Heart left ventricle (tissue), 13 donors: ENCODE measurements around the gene HOXB3.

Experiments
- CTCF ChIP-seq, 12 donors: fragments of 200-600 bp; sonication (generic) in 4 of 12; IDR thresholded peaks; one replicate each; pipeline versions ENCODE4 v1.5.0 to v1.8.0; 2018 to 2022; ENCODE audit warnings: antibody characterized with exemption in 12 of 12, mild to moderate bottlenecking in 5 of 12
- POLR2A ChIP-seq, 2 donors: fragments of 450-650 bp; IDR thresholded peaks; one replicate each; pipeline ENCODE4 v1.6.1; 2017; ENCODE audit warnings: antibody characterized with exemption in 2 of 2, mild to moderate bottlenecking in 2 of 2, moderate library complexity in 2 of 2
- donor health status: ischemic (EF 13 %, LVEDD 7.1; RV severe dilation, severe dysfunction).
- donor health status: DM: no; HTN: yes; CAD: no.
- donor health status: DM: no; HTN: no; CAD: no.
- donor health status: ischemic (EF 25% LVEDD 6.9; RV normal size, moderate dysfunction).
- donor health status: ischemic (EF 25% LVEDD 5.7; RV mildly dilated, moderate dysfunction).
- donor health status: ischemic (EF 35%, LVEDD 5.7; RV mildly dilated, moderate dysfunction).
- donor health status: nonischemic (EF 11% LVEDD 7.7; RV severe dilation, severe dysfunction).
- donor health status: DM: yes; HTN: yes; CAD: no.
- donor health status: PGD.
- donor health status: ischemic (EF 29% LVEDD 5.4; RV normal size, mild dysfunction).
- donor health status: nonischemic (EF 23%, LVEDD 6.1; RV moderate dilation, normal function).

- TF ChIP-seq CTCF (IDR thresholded peaks at IDR 0.05), result no peak
- TF ChIP-seq POLR2A (IDR thresholded peaks at IDR 0.05), result no peak
Measured at GRCh38 chr17:48622857-48623256, 32.8 kb upstream of the HOXB3 start.
